GM23248 (cell line): Measurements from ENCODE around the gene TNFAIP3.

Experiments
- EZH2 ChIP-seq: fragments of 200-600 bp; sonication (generic); IDR thresholded peaks from 2 replicates; pipeline ENCODE4 v1.6.1; 2018; ENCODE audit warnings: antibody characterized with exemption, mild to moderate bottlenecking; ENCODE audit not compliant: insufficient read depth, poor library complexity, severe bottlenecking
- EZH2phosphoT487 ChIP-seq: fragments of 200-600 bp; sonication (generic); IDR thresholded peaks from 2 replicates; pipeline ENCODE4 v1.6.1; 2018; ENCODE audit warnings: antibody characterized with exemption, moderate library complexity, mild to moderate bottlenecking, low read depth; ENCODE audit not compliant: insufficient read depth

- TF ChIP-seq EZH2phosphoT487 (no peak), EZH2 (no peak)
These were observed 10.7 kb upstream of the TNFAIP3 start for GRCh38 chr6:137856138-137856898.
